Osteocyte (in vitro differentiated cells): ENCODE measurements around the gene KBTBD2. TPM values are rescaled to one million over a fixed set of nuclear protein-coding genes. Genes with fewer than 3 reads are reported as not detected.
A peak's percentile ranks its signal among the peaks of the same experiment; 100 is the strongest.
"Not testable (repeated sequence)": the region's sequence is repeated elsewhere in the genome, so short reads cannot be mapped to it uniquely, and the experiment has no call there.

Source experiments
- DNase-seq: peaks from one replicate; pipeline ENCODE4 v3.0.0; 2021; ENCODE audit warnings: mixed read lengths; ENCODE audit not compliant: unreplicated experiment; ENCODE audit errors: extremely low spot score
- H3K27ac Mint-ChIP-seq: one replicate; pipeline ENCODE4 v1.8.0; 2021; ENCODE audit warnings: mild to moderate bottlenecking, mixed read lengths; ENCODE audit not compliant: unreplicated experiment
- H3K27me3 Mint-ChIP-seq: one replicate; pipeline ENCODE4 v1.8.0; 2021; ENCODE audit warnings: mixed read lengths; ENCODE audit not compliant: unreplicated experiment
- H3K36me3 Mint-ChIP-seq: one replicate; pipeline ENCODE4 v1.8.0; 2021; ENCODE audit warnings: mixed read lengths; ENCODE audit not compliant: unreplicated experiment
- H3K4me1 Mint-ChIP-seq: one replicate; pipeline ENCODE4 v1.8.0; 2021; ENCODE audit warnings: mixed read lengths; ENCODE audit not compliant: unreplicated experiment
- H3K4me3 Mint-ChIP-seq: one replicate; pipeline ENCODE4 v1.8.0; 2021; ENCODE audit warnings: mild to moderate bottlenecking, moderate library complexity, mixed read lengths; ENCODE audit not compliant: unreplicated experiment
- H3K9me3 Mint-ChIP-seq: one replicate; pipeline ENCODE4 v1.8.0; 2021; ENCODE audit warnings: mixed read lengths; ENCODE audit not compliant: unreplicated experiment
- total RNA-seq: library from RNA; stranded (reverse); gene quantifications from 2 replicates; pipeline ENCODE4 v1.2.1, GENCODE V29; 2021
- TF ChIP-seq, protein P1 (sequence below): fragments of 200-600 bp; sonication (generic); IDR thresholded peaks from 2 replicates; pipeline ENCODE4 v1.5.0; 2021; ENCODE audit warnings: antibody characterized with exemption, mild to moderate bottlenecking, moderate library complexity

KBTBD2 gene
- total RNA-seq, 1 donor from 2014 or later = 33.9 TPM

GRCh38 chr7:32890010-32890792, 1.4 kb downstream of the KBTBD2 start:
- Mint-ChIP-seq H3K4me1 (peaks cover 60% of the 10 kb centered on the region), H3K27ac (peak overlapping the region; percentile 98)

DNA sequence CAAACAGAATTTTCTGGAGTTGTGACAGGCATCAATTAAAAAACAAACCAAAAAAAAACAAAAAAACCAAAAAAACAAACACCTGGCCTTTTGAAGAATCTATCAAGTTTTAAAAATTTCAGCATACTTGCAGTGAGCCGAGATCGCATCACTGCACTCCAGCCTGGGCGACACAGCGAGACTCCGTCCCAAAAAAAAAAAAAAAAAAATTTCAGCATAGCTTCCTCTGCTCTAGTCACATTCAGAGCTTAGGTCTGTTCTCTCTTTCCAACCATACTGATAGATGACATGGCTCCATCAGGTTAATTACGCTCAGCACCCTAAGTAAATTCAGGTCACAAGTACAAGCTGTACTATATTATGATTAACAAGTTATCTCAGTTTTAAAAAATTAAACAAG, 3.1 kb downstream of the KBTBD2 start:
- H3K36me3 Mint-ChIP-seq = no peaks in the 10 kb centered on the region
- peak overlapping the region; percentile 48 for H3K27ac Mint-ChIP-seq
- DNase-seq = no peak
- H3K9me3 Mint-ChIP-seq = no peaks in the 10 kb centered on the region
- peaks cover 65% of the 10 kb centered on the region for H3K4me1 Mint-ChIP-seq
- H3K4me3 Mint-ChIP-seq = peak overlapping the region; percentile 15
- H3K27me3 Mint-ChIP-seq = no peaks in the 10 kb centered on the region
- TF ChIP-seq, protein P1, sequence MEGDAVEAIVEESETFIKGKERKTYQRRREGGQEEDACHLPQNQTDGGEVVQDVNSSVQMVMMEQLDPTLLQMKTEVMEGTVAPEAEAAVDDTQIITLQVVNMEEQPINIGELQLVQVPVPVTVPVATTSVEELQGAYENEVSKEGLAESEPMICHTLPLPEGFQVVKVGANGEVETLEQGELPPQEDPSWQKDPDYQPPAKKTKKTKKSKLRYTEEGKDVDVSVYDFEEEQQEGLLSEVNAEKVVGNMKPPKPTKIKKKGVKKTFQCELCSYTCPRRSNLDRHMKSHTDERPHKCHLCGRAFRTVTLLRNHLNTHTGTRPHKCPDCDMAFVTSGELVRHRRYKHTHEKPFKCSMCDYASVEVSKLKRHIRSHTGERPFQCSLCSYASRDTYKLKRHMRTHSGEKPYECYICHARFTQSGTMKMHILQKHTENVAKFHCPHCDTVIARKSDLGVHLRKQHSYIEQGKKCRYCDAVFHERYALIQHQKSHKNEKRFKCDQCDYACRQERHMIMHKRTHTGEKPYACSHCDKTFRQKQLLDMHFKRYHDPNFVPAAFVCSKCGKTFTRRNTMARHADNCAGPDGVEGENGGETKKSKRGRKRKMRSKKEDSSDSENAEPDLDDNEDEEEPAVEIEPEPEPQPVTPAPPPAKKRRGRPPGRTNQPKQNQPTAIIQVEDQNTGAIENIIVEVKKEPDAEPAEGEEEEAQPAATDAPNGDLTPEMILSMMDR = no peak

More at GRCh38 chr7:32890010-32890792, 1.4 kb downstream of the KBTBD2 start:
- Mint-ChIP-seq H3K9me3 (no peaks in the 10 kb centered on the region), H3K4me3 (peak overlapping the region; percentile 78), H3K36me3 (no peaks in the 10 kb centered on the region), H3K27me3 (no peaks in the 10 kb centered on the region)
- TF ChIP-seq, protein P1 = no peak
- DNase-seq = no peak

GRCh38 chr7:32887395-32887794, 4.2 kb downstream of the KBTBD2 start:
- Mint-ChIP-seq H3K36me3 (no peaks in the 10 kb centered on the region), H3K27me3 (no peaks in the 10 kb centered on the region), H3K4me1 (peaks cover 60% of the 10 kb centered on the region), H3K27ac (no peak overlapping the region), H3K9me3 (no peaks in the 10 kb centered on the region), H3K4me3 (no peak overlapping the region)
- TF ChIP-seq, protein P1 = no peak
- no peak for DNase-seq

GRCh38 chr7:32881074-32881982, 10.2 kb downstream of the KBTBD2 start:
- H3K27me3 Mint-ChIP-seq = no peaks in the 10 kb centered on the region
- no peaks in the 10 kb centered on the region for H3K9me3 Mint-ChIP-seq
- DNase-seq = no peak
- no peak overlapping the region for H3K4me3 Mint-ChIP-seq
- H3K27ac Mint-ChIP-seq = peak overlapping the region; percentile 59
- H3K36me3 Mint-ChIP-seq = peaks cover 6% of the 10 kb centered on the region
- TF ChIP-seq, protein P1 = no peak
- H3K4me1 Mint-ChIP-seq = peaks cover 52% of the 10 kb centered on the region

GRCh38 chr7:32879460-32879859, 12.1 kb downstream of the KBTBD2 start:
- H3K4me1 Mint-ChIP-seq = peaks cover 42% of the 10 kb centered on the region
- H3K36me3 Mint-ChIP-seq = peaks cover 7% of the 10 kb centered on the region
- no peaks in the 10 kb centered on the region for H3K9me3 Mint-ChIP-seq
- no peak overlapping the region for H3K4me3 Mint-ChIP-seq
- H3K27ac Mint-ChIP-seq = peak overlapping the region; percentile 35
- H3K27me3 Mint-ChIP-seq = no peaks in the 10 kb centered on the region
- TF ChIP-seq, protein P1 = no peak
- no peak for DNase-seq

DNA sequence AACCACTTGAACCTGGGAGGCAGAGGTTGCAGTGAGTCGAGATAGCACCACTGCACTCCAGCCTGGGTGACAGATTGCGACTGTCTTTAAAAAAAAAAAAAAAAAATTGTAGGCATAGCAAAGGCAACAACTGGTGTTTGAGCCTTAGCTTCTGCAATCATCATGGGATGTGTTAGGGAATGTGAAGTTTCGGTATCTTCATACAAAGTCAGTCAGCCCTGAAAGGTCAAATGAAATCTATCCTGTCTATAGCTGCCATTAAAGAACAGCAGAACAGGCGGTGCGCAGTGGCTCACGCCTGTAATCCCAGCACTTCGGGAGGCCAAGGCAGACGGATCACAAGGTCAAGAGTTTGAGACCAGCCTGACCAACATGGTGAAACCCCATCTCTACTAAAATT, 13.5 kb downstream of the KBTBD2 start:
- Mint-ChIP-seq H3K36me3 (peaks cover 13% of the 10 kb centered on the region), H3K4me1 (peaks cover 32% of the 10 kb centered on the region)
- not testable (repeated sequence) for H3K9me3 Mint-ChIP-seq, H3K4me3 Mint-ChIP-seq, DNase-seq, H3K27ac Mint-ChIP-seq, H3K27me3 Mint-ChIP-seq
